GM18508 (cell line): Measurements from ENCODE around the gene KCTD19.

Experiments used
- ATAC-seq: cut with Tn5 transposase; IDR thresholded peaks from one replicate; pipeline ENCODE4 v1.9.1; 2021; ENCODE audit warnings: moderate number of reproducible peaks; ENCODE audit not compliant: insufficient read depth, unreplicated experiment

Gene KCTD19

DNA sequence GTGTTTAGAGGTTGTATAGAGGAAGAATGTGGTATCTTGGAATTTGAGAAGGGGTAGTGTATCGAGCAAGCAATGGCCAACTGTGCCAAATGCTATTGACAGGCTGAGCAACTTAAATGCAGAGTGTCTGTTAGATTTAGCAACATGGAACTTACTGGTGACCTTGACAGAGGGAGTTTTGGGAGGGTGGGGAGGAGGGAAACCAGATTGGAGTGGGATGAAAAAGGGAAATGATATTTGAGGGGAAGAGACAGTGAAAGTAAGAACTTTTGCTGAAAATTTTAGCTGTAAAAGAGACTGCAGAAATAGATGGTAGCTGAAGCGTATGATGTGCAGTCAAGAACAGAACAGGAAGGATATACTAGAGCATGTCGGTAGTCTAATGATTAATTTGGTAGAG, 1.2 kb upstream of the KCTD19 start:
- no peak for ATAC-seq

DNA sequence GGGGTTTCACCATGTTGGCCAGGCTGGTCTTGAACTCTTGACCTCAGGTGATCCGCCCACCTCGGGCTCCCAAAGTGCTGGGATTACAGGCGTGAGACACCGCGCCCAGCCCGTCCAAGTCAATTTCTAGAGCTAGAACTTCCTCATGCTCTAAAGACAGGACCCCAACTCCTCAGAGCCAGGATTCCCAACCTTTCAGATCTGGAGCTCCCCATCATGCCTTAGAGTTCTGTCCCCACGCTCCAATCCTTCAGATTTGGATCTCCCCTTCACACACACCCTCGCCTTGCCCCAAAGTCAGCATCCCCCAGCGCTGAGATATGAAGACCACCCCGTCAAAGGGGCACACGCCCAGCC, 448 bp downstream of the KCTD19 start:
- no peak for ATAC-seq

DNA sequence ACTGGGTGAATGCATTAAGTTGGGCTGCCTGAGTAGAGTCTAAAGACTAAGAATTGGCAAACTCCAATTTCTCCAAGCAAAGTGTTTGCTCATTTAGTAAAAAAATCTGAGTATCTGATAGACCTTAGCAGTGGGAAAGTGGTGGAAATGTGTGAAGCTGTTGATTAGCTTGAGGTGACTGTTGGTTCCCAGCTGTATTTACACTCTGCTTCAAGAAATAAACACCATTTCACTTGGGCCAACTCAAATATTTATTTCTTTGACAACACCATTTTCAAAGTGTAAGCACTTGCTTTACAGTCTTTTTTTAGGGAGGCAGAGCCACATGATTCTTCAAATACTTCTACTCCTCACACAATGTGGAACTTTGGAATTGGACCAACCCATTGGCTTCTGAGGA, 8.7 kb downstream of the KCTD19 start:
- no peak for ATAC-seq

DNA sequence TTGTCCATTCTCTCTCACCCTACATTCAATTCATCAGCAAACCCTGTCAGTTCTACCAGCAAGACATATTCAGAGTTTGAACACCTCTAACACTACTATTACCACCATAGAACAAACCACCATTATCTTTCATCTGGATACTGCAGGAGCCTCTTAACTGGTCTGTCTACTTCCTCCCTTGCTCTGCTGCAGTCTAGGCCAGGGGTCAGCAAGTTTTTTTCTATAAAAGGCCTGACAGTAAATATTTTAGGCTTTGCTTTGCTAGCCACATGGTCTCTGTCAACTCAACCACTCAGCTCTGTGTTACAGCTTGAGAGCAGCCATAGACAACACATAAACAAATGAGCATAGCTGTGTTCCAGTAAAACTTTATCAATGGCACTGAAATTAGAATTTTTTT, 13.8 kb downstream of the KCTD19 start:
- ATAC-seq: no peak

DNA sequence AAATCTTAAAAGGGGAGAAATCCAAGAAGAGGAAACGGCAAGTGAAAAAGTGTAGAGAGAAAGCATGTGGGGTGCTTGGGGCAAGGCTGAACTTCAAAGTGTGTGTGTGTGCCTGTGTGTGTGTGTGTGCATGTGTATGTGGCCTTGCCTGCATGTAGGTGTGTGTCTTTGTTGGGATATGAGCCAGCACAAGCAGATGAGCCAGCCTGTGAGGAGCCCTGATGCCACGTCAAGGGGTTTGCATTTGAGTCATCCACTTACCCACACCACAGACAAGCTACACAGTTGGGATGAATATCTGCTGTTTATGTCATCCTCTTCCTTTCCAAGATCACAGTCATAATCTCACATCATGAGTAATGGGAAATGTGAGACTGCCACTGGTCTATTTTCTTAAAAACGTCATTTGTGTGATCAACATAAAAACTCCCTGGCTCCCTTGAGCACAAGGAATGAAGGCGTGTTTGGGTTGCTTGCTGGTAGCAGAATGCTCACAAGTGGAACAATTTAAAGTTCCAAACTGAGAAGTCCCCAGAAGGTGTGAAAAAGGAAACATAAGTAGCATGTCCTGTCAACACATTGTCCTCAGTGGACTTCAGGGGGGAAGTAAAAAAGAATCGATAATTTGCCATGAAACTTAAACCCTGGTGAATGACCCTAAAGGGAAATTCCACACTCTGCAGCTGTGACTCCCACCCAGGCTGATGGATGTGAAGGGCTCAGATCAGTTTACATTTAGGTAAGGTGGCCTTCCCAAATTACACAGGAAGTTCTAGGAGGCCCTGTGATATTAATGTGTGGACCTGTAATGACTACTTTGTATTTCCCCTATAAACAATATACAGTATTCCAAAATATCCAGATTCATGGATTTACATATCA, 14.7 kb downstream of the KCTD19 start:
- ATAC-seq: no peak

DNA sequence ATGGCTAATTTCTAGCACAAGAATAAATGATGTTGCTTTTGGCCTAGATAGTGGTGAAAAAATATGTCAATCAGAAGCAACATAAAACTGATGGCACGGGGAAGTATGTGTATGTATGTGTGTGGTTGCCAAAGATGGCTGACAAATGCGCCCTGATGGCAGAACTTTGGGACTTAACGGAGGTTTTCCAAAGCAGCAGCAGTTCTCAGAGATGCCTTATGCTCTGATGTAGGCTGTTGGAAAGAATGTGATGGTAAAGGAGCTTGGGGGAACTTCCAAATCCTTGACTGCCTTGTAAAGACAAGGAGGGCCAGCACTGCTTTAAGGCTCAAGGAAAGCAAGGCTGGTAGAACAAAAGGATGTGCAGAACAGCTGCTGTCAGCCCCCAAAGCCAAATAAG, 16.0 kb downstream of the KCTD19 start:
- no peak for ATAC-seq

DNA sequence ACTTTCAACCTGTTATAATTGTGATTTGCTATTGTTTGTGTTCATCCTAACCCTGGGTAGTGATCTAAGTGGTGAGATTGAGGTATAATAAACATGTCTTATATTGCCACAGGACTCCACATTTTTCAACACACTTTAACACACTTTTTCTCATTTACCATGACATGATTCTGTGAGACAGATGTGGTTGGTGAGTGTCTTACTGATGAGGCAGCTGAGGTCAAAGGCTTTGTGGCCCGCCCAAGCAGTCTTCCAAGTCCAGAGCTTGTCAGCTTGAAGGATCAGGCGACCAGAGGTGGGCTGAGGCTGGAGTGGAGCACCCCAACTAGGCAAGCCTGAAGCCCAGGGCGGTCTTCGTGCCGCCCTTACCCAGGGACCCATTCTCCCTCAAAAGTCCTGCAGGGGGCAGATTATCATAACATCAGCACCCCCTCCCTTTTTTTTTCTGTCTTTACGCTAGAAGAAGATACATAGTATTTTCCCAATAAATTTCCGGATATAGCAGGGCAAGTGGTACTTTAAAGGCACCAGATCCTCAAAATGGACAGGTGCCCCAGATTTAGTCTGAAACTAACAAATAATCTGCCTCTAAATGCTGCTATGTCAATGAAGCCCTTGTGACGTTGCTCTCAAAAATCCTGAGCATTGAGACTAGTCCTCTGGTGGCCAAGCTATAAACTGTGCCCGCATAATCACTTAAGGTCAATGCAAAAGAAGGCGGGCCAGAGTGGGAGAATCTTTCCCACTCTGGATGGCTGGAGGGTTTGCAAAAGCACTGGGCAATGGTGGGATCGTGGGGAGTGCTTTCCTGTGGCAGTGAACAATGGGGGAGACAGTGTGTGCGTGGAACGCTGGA, 21.1 kb downstream of the KCTD19 start:
- no peak for ATAC-seq

DNA sequence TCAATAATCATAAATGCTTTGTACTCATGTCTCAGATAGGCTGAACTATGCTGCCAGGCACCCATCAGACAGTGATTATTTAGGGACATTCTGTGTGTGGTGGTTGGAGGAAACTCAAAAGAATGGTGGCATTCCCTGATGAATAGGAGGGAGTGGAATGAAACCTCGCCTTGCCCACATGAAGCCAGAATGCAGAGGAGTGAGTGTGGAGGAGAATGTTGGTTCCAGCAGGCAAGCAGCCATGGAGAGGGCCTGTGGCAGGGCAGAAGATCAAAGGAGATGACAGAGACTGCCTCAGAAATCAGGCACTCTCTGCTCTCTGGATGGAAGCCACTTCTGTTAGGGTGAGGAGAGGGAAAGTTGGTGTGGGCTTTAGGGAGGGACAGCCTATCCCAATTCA, 22.5 kb downstream of the KCTD19 start:
- no peak for ATAC-seq

DNA sequence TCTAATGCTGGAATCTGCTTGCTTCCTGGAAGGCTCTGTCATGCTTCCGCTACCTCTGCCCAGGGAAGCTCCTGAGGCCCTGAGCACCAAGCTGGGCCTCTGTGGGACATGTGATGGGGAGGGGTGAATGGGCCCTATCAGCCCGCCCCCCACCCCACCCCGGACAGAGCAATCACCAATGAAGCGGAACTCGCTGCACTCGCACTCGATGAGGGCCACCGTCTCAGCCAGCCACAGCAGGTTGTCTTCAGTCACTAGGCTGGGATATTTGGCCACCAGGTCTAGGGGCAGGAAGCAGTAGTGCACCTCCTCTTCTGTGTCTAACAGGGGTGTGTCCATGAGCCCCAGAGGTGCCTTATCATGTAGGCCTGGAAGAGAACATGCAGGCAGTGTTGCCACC, 23.6 kb downstream of the KCTD19 start:
- no peak for ATAC-seq

DNA sequence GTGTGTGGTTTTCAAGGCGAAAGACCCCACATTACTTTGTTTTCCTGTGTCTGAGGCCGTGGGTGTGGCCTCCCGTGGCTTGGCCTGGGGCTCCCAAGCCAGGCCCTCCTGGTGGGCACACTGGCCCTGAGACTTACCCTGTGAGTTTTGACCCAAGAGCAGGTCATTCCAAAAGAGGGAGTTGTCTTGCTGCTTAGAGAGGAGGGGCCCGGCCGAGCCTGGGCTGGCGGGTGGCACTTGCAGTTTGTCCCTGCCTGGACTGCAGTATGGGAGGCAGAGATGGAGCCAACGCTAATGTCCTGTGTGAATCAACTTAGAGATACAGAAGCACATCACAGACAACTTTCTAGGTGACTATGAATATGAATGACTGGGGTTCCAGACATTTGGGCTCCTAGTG, 24.5 kb downstream of the KCTD19 start:
- no peak for ATAC-seq

DNA sequence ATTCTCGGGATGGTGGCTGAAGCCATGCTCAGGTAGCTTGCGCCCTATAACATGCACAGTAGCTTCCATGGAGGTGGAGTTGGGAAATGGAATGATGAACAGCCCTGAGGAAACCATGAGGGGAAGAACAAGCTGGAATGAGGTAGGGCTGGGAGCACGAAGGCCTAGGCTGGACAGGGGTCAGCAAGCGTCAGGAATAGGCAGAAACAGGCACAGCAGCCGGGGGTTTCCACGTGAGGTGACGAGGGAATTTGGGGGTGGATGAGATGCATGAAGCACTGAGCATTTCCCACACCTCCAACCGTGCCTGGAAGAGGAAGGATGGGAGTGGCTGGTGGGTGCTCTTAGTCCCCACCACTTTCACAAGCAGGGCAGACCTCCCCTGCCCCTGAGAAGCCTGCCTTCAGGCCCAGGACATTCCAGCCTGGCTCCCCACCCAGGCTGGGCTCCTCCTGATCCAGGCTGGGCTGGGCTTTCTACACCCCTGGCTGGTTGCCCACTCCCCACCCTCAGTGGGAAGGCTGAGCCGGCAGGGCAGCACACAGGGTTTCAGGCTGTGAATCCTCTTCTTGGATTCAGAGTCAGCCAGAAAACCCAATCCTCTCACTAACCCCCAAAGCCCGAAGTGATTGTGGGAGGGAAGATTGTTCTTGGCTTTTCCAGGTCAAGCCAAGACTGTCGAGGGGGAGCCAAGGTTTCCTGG, 25.3 kb downstream of the KCTD19 start:
- ATAC-seq: no peak

DNA sequence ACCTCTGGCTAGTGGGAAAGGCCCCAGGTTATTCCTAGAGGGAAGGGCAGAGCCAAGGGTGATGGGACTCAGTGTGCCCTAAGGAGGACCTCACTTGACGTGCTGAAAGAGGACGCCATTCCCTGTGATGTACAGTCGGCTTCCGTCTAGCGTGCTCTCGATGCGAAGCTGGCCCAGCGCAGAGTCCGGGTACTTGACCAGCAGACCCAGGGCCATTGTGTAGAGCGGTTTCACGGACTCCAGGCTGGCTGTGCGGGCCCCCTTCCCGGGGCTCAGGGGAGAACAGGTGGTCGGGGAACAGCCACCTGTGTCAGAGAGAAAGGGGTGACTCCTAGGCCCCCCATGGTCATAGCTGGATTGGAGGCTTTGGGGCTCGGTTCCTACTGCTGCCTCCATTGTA, 27.3 kb downstream of the KCTD19 start:
- no peak for ATAC-seq

DNA sequence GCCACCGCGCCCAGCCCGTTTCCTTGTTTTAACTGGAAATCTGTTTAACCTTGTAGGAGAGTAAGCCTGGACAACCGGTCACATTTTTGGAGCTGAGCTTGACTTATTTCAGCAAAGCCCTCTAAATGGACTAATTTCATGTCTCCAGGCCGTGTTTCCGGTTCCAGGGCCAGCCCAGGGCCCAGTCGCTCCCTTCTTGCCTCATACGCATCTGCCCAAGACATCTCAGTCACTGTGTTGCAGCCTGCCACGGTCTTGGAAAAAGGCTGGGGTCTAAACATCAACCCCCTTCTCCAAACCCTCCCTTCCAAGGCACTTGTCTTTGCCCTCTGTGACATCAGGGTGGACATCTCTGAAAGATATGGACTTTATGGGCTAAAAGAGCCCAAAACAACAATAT, 28.3 kb downstream of the KCTD19 start:
- no peak for ATAC-seq

DNA sequence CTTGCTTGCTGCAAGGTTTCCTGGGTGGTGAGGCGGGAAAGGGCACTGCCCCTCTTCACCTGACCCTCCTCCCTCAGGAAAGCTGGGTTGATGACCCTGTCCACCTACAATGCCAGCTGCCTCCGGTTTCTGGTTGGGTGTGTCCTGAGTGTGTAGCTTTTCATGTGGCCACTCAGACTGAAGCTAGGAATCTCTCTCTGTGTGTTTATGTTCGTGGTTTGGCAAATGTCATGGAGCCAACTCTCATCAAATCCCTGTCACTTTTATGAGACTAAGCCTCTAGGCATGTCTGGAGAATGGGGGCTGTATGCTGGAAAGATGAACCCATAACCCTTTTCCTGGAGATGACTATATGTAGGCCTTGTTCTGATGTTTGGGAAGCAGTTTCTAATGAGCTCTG, 30.1 kb downstream of the KCTD19 start:
- no peak for ATAC-seq

DNA sequence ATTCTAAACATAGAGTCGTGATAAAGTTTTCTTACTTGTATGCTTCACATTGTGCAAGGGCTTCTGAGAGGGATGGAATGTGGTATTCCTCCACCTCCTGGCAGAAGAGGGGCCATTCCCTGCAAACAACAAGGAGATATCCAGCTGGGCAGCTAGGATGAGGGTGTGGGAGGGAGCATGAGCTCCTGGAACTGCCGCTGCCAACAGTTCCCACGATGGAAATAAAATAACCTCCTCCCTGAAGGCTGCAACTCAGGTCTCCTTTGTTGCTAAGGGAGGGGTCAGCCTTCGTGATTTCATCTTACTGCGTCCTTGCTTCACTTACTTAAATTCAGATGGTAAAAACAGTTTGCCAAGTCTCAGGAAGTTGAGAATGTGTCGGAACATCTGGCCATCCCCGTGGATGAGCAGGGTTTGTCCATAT, 31.6 kb downstream of the KCTD19 start:
- ATAC-seq: no peak

DNA sequence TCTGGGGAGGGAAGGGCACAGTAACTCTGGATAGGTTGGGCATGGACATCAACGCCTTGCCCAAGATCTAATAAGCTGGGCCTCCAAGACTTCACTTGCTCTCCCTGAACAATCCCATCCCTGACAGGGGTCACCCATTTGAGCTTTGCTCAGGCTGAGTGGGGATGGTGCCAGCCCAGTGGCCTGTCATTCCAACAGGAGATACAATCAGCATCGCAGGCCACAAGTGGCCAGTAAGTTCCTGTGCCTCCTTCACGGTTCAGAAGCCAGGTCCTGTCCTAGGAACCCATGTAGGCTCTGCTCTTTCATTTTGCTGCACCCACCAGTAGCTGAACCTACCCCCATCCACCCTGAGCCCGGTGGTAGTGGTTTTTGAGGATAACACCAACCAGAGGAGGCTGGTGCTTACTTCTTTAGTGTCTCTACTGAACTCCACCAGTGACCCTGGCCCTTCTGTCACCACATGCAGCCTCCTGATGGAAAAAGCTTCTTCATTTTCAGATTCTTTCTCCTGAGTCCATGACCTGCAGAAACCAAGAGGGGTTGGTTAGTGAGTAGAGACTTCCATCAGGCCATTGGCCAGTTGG, 32.3 kb downstream of the KCTD19 start:
- ATAC-seq: no peak

DNA sequence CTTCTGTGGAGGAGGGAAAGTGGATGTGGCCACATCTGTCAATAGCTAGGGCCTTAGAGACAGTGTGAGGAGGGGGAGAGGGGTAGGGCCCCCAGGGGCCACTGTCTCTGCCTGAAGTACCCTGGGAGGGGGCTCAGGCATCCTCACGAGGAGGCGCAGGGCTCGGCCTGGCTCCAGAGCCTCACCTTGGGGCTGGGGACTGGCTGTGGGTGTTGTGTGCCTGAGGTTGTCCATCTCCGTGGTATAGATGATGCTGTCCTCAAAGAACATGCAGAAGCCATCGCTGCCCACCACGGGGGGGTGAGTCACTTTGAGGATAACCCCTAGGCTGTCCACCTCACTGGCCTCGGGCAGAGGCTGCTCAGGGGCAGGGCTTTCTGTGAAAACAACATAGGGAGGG, 35.1 kb downstream of the KCTD19 start:
- ATAC-seq: no peak

DNA sequence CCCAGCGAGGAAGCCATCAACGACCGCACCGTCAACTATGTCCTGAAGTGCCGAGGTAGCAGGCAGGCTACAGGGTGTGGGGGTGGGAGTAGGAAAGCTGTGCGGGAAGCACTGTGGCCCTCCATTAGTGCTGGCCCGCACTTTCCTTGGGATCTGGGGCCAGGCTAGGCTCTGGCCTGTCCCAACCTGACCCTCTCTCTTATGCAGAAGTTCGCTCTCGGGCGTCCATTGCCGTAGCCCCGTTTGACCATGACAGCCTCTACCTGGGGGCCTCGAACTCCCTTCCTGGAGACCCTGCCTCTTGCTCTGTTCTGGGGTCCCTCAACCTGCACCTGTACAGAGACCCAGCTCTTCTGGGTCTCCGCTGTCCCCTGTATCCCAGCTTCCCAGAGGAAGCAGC, 38.6 kb downstream of the KCTD19 start:
- ATAC-seq: no peak

DNA sequence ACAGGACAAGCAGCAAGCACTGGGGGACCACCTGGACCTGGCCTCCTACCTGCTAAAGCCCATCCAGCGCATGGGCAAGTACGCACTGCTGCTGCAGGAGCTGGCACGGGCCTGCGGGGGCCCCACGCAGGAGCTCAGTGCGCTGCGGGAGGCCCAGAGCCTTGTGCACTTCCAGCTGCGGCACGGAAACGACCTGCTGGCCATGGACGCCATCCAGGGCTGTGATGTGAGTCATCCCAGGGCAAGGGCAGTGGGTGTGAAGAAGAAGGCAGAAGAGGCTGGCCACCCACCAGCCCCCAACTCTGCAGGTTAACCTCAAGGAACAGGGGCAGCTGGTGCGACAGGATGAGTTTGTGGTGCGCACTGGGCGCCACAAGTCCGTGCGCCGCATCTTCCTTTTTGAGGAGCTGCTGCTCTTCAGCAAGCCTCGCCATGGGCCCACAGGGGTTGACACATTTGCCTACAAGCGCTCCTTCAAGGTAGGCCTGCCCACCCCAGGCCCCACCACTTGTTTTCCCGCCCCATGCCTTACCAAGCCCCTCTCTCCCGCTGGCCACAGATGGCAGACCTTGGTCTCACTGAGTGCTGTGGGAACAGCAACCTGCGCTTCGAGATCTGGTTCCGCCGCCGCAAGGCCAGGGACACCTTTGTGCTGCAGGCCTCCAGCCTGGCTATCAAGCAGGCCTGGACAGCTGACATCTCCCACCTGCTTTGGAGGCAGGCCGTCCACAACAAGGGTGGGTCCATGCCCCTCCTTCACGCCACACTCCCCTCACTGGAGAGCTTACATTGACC, 39.9 kb downstream of the KCTD19 start:
- no peak for ATAC-seq
